Astrocyte of the cerebellum (primary cell): ENCODE results near the gene SARS2.
"Not testable (repeated sequence)": the region's sequence is repeated elsewhere in the genome, so short reads cannot be mapped to it uniquely, and the experiment has no call there.

Source experiments
- DNase-seq: peaks from one replicate; pipeline ENCODE4 v3.0.0-alpha.2; 2011; ENCODE audit warnings: low read depth
- H3K4me3 ChIP-seq: 2 replicates; pipeline ENCODE4 v1.5.1; 2011; ENCODE audit warnings: mild to moderate bottlenecking, low read depth, low read length, moderate library complexity
- in situ Hi-C: cut with HindIII; loops from 2 replicates; pipeline ENCODE4 v1.10.0; 2017; ENCODE audit warnings: low sequenced_read_pairs
- TF ChIP-seq, protein P1 (sequence below): IDR thresholded peaks from 2 replicates; pipeline ENCODE4 v1.5.1; 2012; ENCODE audit warnings: low read length, low read depth, moderate library complexity, mild to moderate bottlenecking; ENCODE audit errors: missing control alignments

SARS2 gene

GRCh38 chr19:38975214-38975860 lies 44.8 kb upstream of the SARS2 start, which contains the start of gene FBXO17:
Gene FBXO17, minus strand, starts transcription at chr19:38975742. Its CDS starts 25,423 bp downstream, at chr19:38950319.
- DNase-seq = no peak
- TF ChIP-seq, protein P1, sequence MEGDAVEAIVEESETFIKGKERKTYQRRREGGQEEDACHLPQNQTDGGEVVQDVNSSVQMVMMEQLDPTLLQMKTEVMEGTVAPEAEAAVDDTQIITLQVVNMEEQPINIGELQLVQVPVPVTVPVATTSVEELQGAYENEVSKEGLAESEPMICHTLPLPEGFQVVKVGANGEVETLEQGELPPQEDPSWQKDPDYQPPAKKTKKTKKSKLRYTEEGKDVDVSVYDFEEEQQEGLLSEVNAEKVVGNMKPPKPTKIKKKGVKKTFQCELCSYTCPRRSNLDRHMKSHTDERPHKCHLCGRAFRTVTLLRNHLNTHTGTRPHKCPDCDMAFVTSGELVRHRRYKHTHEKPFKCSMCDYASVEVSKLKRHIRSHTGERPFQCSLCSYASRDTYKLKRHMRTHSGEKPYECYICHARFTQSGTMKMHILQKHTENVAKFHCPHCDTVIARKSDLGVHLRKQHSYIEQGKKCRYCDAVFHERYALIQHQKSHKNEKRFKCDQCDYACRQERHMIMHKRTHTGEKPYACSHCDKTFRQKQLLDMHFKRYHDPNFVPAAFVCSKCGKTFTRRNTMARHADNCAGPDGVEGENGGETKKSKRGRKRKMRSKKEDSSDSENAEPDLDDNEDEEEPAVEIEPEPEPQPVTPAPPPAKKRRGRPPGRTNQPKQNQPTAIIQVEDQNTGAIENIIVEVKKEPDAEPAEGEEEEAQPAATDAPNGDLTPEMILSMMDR = no peak
- in situ Hi-C loops = no loop called here
- peak within 1 kb of the TSS; percentile 76 for H3K4me3 ChIP-seq

DNA sequence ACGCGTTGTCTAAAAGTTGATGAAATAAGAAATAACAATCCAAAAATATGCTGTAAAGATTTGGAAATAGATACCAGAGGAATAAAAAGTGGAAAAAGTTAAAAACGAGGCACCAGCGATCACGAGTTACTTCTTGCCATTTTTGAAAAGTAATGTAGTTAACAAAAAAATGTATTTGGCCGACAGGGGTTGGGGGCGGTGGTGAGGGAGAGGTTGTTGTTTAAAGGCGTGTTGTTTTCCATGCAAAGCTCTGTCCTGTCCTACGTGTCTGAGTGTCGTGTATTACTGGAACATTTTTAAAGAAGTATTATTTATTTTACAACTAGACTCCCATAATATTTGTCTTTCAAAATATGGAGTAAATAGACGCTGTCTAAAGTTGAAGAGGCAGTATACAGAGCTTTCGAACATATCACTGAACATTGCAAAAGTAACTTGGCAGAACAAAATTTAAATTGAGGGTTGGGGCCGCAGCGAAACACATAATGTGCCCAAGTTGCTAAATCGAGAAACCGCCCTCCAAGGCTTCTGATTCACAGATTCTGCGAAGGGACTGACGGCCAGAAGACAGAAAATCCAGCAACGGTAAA lies 44.2 kb upstream of the SARS2 start:
- no peak for DNase-seq
- in situ Hi-C loops = no loop called here
- TF ChIP-seq, protein P1 = no peak
- H3K4me3 ChIP-seq = peak overlapping the region; percentile 76

GRCh38 chr19:38971672-38972071 lies 41.1 kb upstream of the SARS2 start:
- DNase-seq = no peak
- no peak overlapping the region for H3K4me3 ChIP-seq
- in situ Hi-C loops = no loop called here
- TF ChIP-seq, protein P1 = no peak

- no peak overlapping the region for H3K4me3 ChIP-seq
- in situ Hi-C loops = no loop called here
- no peak for DNase-seq
- TF ChIP-seq, protein P1 = no peak
These were observed 40.3 kb upstream of the SARS2 start for GRCh38 chr19:38970664-38971532.

DNA sequence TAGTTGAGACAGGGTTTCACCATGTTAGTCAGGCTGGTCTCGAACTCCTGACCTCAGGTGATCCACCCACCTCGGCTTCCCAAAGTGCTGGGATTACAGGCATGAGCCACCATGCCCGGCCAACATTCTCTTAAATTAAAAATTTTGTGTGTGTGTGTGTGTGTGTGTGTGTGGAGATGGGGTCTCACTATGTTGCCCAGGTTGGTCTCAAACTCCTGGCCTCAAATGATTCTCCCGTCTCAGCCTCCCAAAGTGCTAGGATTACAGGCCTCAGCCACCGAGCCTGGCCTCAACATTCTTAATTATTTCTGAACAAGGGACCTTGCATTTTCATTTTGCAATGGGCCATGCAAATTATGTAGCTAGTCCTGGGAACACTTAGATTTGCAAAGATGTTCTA lies 35.6 kb upstream of the SARS2 start:
- H3K4me3 ChIP-seq, DNase-seq, in situ Hi-C loops: not testable (repeated sequence)

DNA sequence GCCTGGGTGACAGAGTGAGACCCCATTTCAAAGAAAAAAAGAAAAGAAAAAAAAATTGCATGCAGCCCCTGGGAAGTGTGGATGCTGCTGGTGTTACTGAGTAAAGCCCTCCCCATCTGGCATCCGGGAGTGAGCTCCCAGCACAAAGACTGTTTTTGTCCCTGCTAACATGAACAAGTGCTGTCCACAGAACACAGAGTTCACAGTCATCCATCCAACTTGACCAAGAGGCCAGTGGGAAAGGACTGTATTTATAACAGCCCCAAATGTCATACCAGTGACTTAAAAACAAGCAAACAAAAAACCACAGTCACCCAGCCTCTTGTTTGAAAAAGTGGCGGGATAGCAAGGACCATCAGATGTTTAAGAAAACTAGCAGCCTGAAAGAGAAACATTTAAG lies 34.2 kb upstream of the SARS2 start:
- DNase-seq = no peak
- in situ Hi-C loops = no loop called here
- TF ChIP-seq, protein P1 = no peak
- no peak overlapping the region for H3K4me3 ChIP-seq

DNA sequence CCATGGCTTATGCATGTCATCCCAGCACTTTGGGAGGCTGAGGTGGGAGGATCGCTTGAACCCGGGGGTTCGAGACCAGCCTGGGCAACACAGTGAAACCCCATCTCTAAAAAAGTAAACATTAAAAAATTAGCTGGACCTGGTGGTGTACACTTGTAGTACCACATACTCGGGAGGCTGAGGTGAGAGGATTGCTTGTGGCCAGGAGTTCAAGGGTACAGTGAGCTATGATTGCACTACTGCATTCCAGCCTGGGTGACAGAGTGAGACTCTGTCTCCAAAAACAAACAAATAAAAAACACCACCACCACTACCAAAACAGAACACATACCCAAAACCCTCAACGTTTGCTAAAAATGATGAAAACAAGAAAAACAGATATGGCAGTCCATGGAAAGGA lies 29.1 kb upstream of the SARS2 start:
- no peak for DNase-seq
- H3K4me3 ChIP-seq = no peak overlapping the region
- in situ Hi-C loops = no loop called here
- TF ChIP-seq, protein P1 = no peak
